BJ (cell line): ENCODE results near the gene SACS. TPM values are rescaled to one million over a fixed set of nuclear protein-coding genes. Genes with fewer than 3 reads are reported as not detected.

Experiments
- CTCF ChIA-PET: fragments of 350-600 bp; formaldehyde crosslinking; extraction: SDS; loops from one replicate; lab custom pipeline; 2021; ENCODE audit warnings: antibody characterized with exemption, inconsistent platforms; lab: Yijun Ruan, JAX
- POLR2A ChIA-PET: fragments of 300-600 bp; sonication (Branson Sonifier 250); formaldehyde crosslinking; extraction: SDS; loops from one replicate; lab custom pipeline; 2021; ENCODE audit warnings: antibody characterized with exemption; lab: Charles Lee
- DNase-seq: peaks from one replicate; pipeline ENCODE4 v3.0.0-alpha.2; 2011; ENCODE audit warnings: low read depth
- H3K27me3 ChIP-seq: 2 replicates; pipeline ENCODE4 v1.6.0; 2011; ENCODE audit warnings: low read length; ENCODE audit not compliant: control insufficient read depth, insufficient read depth
- H3K36me3 ChIP-seq: 2 replicates; pipeline ENCODE4 v1.5.1; 2011; ENCODE audit warnings: low read length; ENCODE audit not compliant: control insufficient read depth, insufficient read depth
- H3K4me3 ChIP-seq: 2 replicates; pipeline ENCODE4 v1.5.1; 2011; ENCODE audit warnings: low read depth, mild to moderate bottlenecking, control low read depth, low read length
- polyA minus RNA-seq: library from RNA; depleted of rRNA, polyadenylated mRNA; stranded (reverse); fragments of >200 nt; gene quantifications from 2 replicates; pipeline ENCODE4 v1.2.3, GENCODE V29; 2011; rRNA and poly(A)+ RNA removed
- polyA plus RNA-seq: library from polyadenylated mRNA; depleted of rRNA; stranded (reverse); fragments of >200 nt; gene quantifications from 2 replicates; pipeline ENCODE4 v1.2.3, GENCODE V29; 2011; rRNA removed
- TF ChIP-seq, protein P1 (sequence below): IDR thresholded peaks from 2 replicates; pipeline ENCODE4 v1.5.1; 2011; ENCODE audit warnings: low read depth, mild to moderate bottlenecking, control low read depth, inconsistent platforms, low read length, moderate library complexity; ENCODE audit not compliant: insufficient read depth

The SACS gene, protein sequence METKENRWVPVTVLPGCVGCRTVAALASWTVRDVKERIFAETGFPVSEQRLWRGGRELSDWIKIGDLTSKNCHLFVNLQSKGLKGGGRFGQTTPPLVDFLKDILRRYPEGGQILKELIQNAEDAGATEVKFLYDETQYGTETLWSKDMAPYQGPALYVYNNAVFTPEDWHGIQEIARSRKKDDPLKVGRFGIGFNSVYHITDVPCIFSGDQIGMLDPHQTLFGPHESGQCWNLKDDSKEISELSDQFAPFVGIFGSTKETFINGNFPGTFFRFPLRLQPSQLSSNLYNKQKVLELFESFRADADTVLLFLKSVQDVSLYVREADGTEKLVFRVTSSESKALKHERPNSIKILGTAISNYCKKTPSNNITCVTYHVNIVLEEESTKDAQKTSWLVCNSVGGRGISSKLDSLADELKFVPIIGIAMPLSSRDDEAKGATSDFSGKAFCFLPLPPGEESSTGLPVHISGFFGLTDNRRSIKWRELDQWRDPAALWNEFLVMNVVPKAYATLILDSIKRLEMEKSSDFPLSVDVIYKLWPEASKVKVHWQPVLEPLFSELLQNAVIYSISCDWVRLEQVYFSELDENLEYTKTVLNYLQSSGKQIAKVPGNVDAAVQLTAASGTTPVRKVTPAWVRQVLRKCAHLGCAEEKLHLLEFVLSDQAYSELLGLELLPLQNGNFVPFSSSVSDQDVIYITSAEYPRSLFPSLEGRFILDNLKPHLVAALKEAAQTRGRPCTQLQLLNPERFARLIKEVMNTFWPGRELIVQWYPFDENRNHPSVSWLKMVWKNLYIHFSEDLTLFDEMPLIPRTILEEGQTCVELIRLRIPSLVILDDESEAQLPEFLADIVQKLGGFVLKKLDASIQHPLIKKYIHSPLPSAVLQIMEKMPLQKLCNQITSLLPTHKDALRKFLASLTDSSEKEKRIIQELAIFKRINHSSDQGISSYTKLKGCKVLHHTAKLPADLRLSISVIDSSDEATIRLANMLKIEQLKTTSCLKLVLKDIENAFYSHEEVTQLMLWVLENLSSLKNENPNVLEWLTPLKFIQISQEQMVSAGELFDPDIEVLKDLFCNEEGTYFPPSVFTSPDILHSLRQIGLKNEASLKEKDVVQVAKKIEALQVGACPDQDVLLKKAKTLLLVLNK (N-terminal part only)
- polyA plus RNA-seq (17.0 and 23.1 TPM in 2 replicates), polyA minus RNA-seq (117 and 141 TPM in 2 replicates)

DNA sequence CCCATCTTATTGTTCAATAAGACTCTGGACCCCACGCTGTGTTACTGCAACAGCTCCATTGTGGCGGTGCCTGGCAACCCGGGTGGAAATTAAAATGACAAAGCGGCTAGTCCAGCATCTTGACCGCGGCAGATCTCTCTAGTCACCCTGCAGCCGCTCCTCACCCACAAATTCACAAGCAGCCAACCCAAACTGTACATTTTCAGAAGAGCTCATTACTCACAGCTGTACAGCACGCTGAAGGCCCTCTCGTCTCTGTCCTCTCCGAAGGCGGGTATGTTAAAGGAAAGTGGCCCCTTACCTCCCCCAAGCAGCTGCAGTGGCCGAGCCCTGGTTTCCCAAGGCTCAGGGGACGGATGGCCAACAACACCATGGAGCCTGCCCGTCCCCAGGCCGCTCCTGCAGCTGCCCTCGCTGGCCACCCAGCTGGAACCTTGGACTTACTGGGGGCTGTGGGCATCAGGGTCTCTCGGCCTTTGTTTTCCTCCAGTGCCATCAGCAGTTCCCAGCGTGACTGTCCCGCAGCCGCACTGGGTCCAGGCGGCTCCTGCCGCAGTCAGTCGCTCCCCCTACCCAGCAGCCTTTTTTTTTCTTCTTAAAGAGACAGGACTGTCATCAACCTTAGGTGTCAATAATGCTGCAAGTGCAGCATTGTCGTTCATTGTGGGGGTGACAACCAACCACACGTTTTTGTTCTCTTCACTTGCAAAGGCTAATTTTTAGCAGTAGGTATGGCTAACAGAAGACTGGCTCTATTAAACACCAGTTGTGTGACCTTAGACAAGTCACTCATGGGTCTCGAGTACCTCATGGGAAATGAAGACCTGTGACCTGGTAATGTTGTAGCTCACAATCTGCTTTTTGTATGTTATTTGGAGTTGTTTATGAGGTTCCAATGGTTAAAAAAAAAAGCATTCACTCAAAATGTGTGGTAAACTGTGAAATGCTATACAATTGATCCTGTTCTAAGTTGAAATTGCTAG is at the start of gene SACS:
SACS (minus strand) TSS at position 532 of the 983 bp plus-strand sequence. CDS start 22,463 bp downstream, outside the sequence.
- ChIA-PET POLR2A (interaction anchor here (0.6 kb wide), 1 partner anchor 58 kb away, joined by 6 read pairs; no protein-coding TSS in a partner anchor), CTCF (interaction anchor here (0.9 to 1.1 kb wide), 3 partner anchors 30 to 470 kb away, joined by 3 to 5 read pairs (median 3); no protein-coding TSS in a partner anchor)
- Histone ChIP-seq H3K27me3 (no peaks in the 10 kb centered on the region), H3K4me3 (peak within 1 kb of the TSS; percentile 86), H3K36me3 (no peaks in the 10 kb centered on the region)
- no peak for DNase-seq
- TF ChIP-seq, protein P1, sequence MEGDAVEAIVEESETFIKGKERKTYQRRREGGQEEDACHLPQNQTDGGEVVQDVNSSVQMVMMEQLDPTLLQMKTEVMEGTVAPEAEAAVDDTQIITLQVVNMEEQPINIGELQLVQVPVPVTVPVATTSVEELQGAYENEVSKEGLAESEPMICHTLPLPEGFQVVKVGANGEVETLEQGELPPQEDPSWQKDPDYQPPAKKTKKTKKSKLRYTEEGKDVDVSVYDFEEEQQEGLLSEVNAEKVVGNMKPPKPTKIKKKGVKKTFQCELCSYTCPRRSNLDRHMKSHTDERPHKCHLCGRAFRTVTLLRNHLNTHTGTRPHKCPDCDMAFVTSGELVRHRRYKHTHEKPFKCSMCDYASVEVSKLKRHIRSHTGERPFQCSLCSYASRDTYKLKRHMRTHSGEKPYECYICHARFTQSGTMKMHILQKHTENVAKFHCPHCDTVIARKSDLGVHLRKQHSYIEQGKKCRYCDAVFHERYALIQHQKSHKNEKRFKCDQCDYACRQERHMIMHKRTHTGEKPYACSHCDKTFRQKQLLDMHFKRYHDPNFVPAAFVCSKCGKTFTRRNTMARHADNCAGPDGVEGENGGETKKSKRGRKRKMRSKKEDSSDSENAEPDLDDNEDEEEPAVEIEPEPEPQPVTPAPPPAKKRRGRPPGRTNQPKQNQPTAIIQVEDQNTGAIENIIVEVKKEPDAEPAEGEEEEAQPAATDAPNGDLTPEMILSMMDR: no peak

DNA sequence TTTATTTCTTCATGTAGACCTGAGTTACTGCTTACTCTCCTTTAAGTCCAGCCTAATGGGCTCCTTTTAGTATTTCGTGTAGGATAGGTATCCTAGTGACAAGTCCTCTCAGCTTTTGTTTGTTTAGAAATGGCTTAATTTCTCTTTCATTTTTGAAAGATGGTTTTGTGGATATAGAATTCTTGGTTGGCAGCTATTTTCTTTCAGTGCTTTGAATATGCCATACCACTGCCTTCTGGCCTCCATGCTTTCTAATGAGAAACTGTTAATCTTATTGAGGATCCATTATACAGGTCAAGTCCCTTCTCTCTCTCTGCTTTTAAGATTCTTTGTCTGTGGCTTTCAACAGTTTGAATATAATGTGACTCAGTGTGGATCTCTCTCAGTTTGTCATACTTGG is 46.8 kb upstream of the SACS start:
- no peak overlapping the region for H3K4me3 ChIP-seq
- DNase-seq: no peak
- POLR2A ChIA-PET: no interaction called here
- no peaks in the 10 kb centered on the region for H3K36me3 ChIP-seq
- no peaks in the 10 kb centered on the region for H3K27me3 ChIP-seq
- CTCF ChIA-PET: interaction anchor here (0.9 kb wide), 1 partner anchor 13 kb away, joined by 3 read pairs; no protein-coding TSS in a partner anchor
- TF ChIP-seq, protein P1: no peak

DNA sequence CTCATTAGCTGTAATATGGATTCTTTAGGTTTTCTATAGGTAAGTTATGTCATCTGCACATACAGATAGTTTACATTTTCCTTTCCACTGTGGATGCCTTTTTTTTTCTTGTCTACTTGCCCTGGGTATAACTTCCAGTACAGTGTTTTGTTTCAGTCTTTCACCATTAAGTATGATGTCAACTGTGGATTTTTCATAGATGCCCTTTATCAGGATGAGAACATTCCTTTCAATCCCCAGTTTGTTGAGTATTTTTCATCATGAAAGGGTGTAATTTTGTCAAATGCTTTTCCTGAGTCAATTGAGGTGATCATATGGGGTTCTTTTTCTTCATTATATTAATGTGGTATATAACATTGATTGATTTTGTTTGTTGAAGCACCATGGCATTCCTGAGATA is 43.6 kb upstream of the SACS start:
- Histone ChIP-seq H3K36me3 (no peaks in the 10 kb centered on the region), H3K27me3 (no peaks in the 10 kb centered on the region), H3K4me3 (no peak overlapping the region)
- ChIA-PET POLR2A (no interaction called here), CTCF (no interaction called here)
- TF ChIP-seq, protein P1: no peak
- DNase-seq: no peak

DNA sequence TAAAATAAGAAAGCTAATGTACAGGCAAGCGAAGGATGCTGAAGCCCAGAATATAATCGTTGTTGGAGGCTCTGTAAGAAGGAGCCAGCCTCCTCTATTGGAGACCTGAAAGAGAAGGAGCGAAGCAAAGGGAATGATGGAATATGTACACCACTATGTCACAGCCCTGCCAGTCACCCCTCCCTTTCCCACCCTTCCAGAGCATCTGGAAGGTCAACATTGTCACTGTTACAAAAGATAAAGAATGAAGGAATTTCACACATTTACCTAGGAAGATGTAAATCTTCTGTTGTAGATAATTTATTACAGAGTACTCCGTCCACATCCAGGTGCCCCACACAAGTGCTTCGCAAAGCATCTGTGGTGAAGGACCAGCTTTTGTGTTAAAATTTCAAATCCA is 39.7 kb upstream of the SACS start:
- TF ChIP-seq, protein P1: no peak
- ChIA-PET POLR2A (no interaction called here), CTCF (no interaction called here)
- DNase-seq: no peak
- no peaks in the 10 kb centered on the region for H3K36me3 ChIP-seq
- no peaks in the 10 kb centered on the region for H3K27me3 ChIP-seq
- no peak overlapping the region for H3K4me3 ChIP-seq
